ENCODE measurements around the gene MFN1.
A peak's percentile ranks its signal among the peaks of the same experiment; 100 is the strongest.

The MFN1 gene

GRCh38 chr3:179355996-179356395 is 8.5 kb downstream of the MFN1 start:
- Histone ChIP-seq H3K4me1 (ENCODE audit: control insufficient read depth, insufficient read depth, low read length) (peaks cover 11% of the 10 kb centered on the region), H3K36me3 (ENCODE audit: control insufficient read depth, insufficient read depth, low read length, severe bottlenecking) (peaks cover 76% of the 10 kb centered on the region), H3K27me3 (replicated peaks; ENCODE audit: control insufficient read depth, insufficient read depth, low read length) (no peaks in the 10 kb centered on the region), H3K9ac (ENCODE audit: low read length) (no peak overlapping the region), H3K4me3 (ENCODE audit: low read length) (no peak overlapping the region), H3K9me3 (ENCODE audit: control insufficient read depth, low read length) (no peaks in the 10 kb centered on the region)
- no peak for DNase-seq (ENCODE audit: low read depth)

- Histone ChIP-seq H3K9ac (ENCODE audit: low read length) (no peak overlapping the region), H3K9me3 (ENCODE audit: control insufficient read depth, low read length) (no peaks in the 10 kb centered on the region), H3K36me3 (ENCODE audit: control insufficient read depth, insufficient read depth, low read length, severe bottlenecking) (peaks cover 84% of the 10 kb centered on the region), H3K27me3 (replicated peaks; ENCODE audit: control insufficient read depth, insufficient read depth, low read length) (no peaks in the 10 kb centered on the region), H3K4me1 (ENCODE audit: control insufficient read depth, insufficient read depth, low read length) (no peaks in the 10 kb centered on the region), H3K4me3 (ENCODE audit: low read length) (no peak overlapping the region)
- DNase-seq (ENCODE audit: low read depth), result no peak
Observed at GRCh38 chr3:179363332-179363731, 15.8 kb downstream of the MFN1 start.

- no peaks in the 10 kb centered on the region for H3K4me1 ChIP-seq (ENCODE audit: control insufficient read depth, insufficient read depth, low read length)
- no peaks in the 10 kb centered on the region for H3K9me3 ChIP-seq (ENCODE audit: control insufficient read depth, low read length)
- H3K27me3 ChIP-seq (replicated peaks; ENCODE audit: control insufficient read depth, insufficient read depth, low read length), result no peaks in the 10 kb centered on the region
- H3K36me3 ChIP-seq (ENCODE audit: control insufficient read depth, insufficient read depth, low read length, severe bottlenecking), result peaks cover 69% of the 10 kb centered on the region
- no peak overlapping the region for H3K4me3 ChIP-seq (ENCODE audit: low read length)
- H3K9ac ChIP-seq (ENCODE audit: low read length), result no peak overlapping the region
- no peak for DNase-seq (ENCODE audit: low read depth)
Observed at GRCh38 chr3:179369621-179370020, 22.1 kb downstream of the MFN1 start.

- no peaks in the 10 kb centered on the region for H3K9me3 ChIP-seq (ENCODE audit: control insufficient read depth, low read length)
- no peaks in the 10 kb centered on the region for H3K27me3 ChIP-seq (replicated peaks; ENCODE audit: control insufficient read depth, insufficient read depth, low read length)
- no peak overlapping the region for H3K9ac ChIP-seq (ENCODE audit: low read length)
- no peak overlapping the region for H3K4me3 ChIP-seq (ENCODE audit: low read length)
- H3K4me1 ChIP-seq (ENCODE audit: control insufficient read depth, insufficient read depth, low read length), result no peaks in the 10 kb centered on the region
- H3K36me3 ChIP-seq (ENCODE audit: control insufficient read depth, insufficient read depth, low read length, severe bottlenecking), result peaks cover 70% of the 10 kb centered on the region
- no peak for DNase-seq (ENCODE audit: low read depth)
Observed at GRCh38 chr3:179373938-179374337, 26.4 kb downstream of the MFN1 start.

GRCh38 chr3:179375091-179375999 is 27.8 kb downstream of the MFN1 start:
- no peaks in the 10 kb centered on the region for H3K27me3 ChIP-seq (replicated peaks; ENCODE audit: control insufficient read depth, insufficient read depth, low read length)
- DNase-seq (ENCODE audit: low read depth), result no peak
- H3K4me3 ChIP-seq (ENCODE audit: low read length), result no peak overlapping the region
- H3K36me3 ChIP-seq (ENCODE audit: control insufficient read depth, insufficient read depth, low read length, severe bottlenecking), result peaks cover 71% of the 10 kb centered on the region
- no peaks in the 10 kb centered on the region for H3K9me3 ChIP-seq (ENCODE audit: control insufficient read depth, low read length)
- no peaks in the 10 kb centered on the region for H3K4me1 ChIP-seq (ENCODE audit: control insufficient read depth, insufficient read depth, low read length)
- H3K9ac ChIP-seq (ENCODE audit: low read length), result no peak overlapping the region

- H3K4me3 ChIP-seq (ENCODE audit: low read length), result no peak overlapping the region
- peaks cover 70% of the 10 kb centered on the region for H3K36me3 ChIP-seq (ENCODE audit: control insufficient read depth, insufficient read depth, low read length, severe bottlenecking)
- no peak overlapping the region for H3K9ac ChIP-seq (ENCODE audit: low read length)
- no peaks in the 10 kb centered on the region for H3K4me1 ChIP-seq (ENCODE audit: control insufficient read depth, insufficient read depth, low read length)
- DNase-seq (ENCODE audit: low read depth), result no peak
- no peaks in the 10 kb centered on the region for H3K9me3 ChIP-seq (ENCODE audit: control insufficient read depth, low read length)
- no peaks in the 10 kb centered on the region for H3K27me3 ChIP-seq (replicated peaks; ENCODE audit: control insufficient read depth, insufficient read depth, low read length)
Observed at GRCh38 chr3:179376474-179376873, 29.0 kb downstream of the MFN1 start.

GRCh38 chr3:179391906-179392305 is 44.4 kb downstream of the MFN1 start:
- Histone ChIP-seq H3K9me3 (ENCODE audit: control insufficient read depth, low read length) (no peaks in the 10 kb centered on the region), H3K4me3 (ENCODE audit: low read length) (no peak overlapping the region), H3K36me3 (ENCODE audit: control insufficient read depth, insufficient read depth, low read length, severe bottlenecking) (peaks cover 75% of the 10 kb centered on the region), H3K4me1 (ENCODE audit: control insufficient read depth, insufficient read depth, low read length) (no peaks in the 10 kb centered on the region), H3K27me3 (replicated peaks; ENCODE audit: control insufficient read depth, insufficient read depth, low read length) (no peaks in the 10 kb centered on the region), H3K9ac (ENCODE audit: low read length) (no peak overlapping the region)
- no peak for DNase-seq (ENCODE audit: low read depth)

GRCh38 chr3:179398574-179399231 is 51.2 kb downstream of the MFN1 start:
- H3K4me3 ChIP-seq (ENCODE audit: low read length), result no peak overlapping the region
- H3K4me1 ChIP-seq (ENCODE audit: control insufficient read depth, insufficient read depth, low read length), result peaks cover 4% of the 10 kb centered on the region
- no peaks in the 10 kb centered on the region for H3K9me3 ChIP-seq (ENCODE audit: control insufficient read depth, low read length)
- peaks cover 71% of the 10 kb centered on the region for H3K36me3 ChIP-seq (ENCODE audit: control insufficient read depth, insufficient read depth, low read length, severe bottlenecking)
- no peaks in the 10 kb centered on the region for H3K27me3 ChIP-seq (replicated peaks; ENCODE audit: control insufficient read depth, insufficient read depth, low read length)
- no peak overlapping the region for H3K9ac ChIP-seq (ENCODE audit: low read length)
- peak; percentile 56 for DNase-seq (ENCODE audit: low read depth)

- Histone ChIP-seq H3K4me3 (ENCODE audit: low read length) (no peak overlapping the region), H3K36me3 (ENCODE audit: control insufficient read depth, insufficient read depth, low read length, severe bottlenecking) (peaks cover 71% of the 10 kb centered on the region), H3K9ac (ENCODE audit: low read length) (no peak overlapping the region), H3K9me3 (ENCODE audit: control insufficient read depth, low read length) (no peaks in the 10 kb centered on the region), H3K4me1 (ENCODE audit: control insufficient read depth, insufficient read depth, low read length) (peaks cover 4% of the 10 kb centered on the region), H3K27me3 (replicated peaks; ENCODE audit: control insufficient read depth, insufficient read depth, low read length) (no peaks in the 10 kb centered on the region)
- no peak for DNase-seq (ENCODE audit: low read depth)
Observed at GRCh38 chr3:179401561-179401960, 54.1 kb downstream of the MFN1 start.

GRCh38 chr3:179402963-179403362 is 55.5 kb downstream of the MFN1 start:
- peaks cover 71% of the 10 kb centered on the region for H3K36me3 ChIP-seq (ENCODE audit: control insufficient read depth, insufficient read depth, low read length, severe bottlenecking)
- H3K9me3 ChIP-seq (ENCODE audit: control insufficient read depth, low read length), result no peaks in the 10 kb centered on the region
- no peak for DNase-seq (ENCODE audit: low read depth)
- no peak overlapping the region for H3K4me3 ChIP-seq (ENCODE audit: low read length)
- H3K9ac ChIP-seq (ENCODE audit: low read length), result no peak overlapping the region
- H3K27me3 ChIP-seq (replicated peaks; ENCODE audit: control insufficient read depth, insufficient read depth, low read length), result no peaks in the 10 kb centered on the region
- peaks cover 4% of the 10 kb centered on the region for H3K4me1 ChIP-seq (ENCODE audit: control insufficient read depth, insufficient read depth, low read length)

- DNase-seq (ENCODE audit: low read depth), result no peak
- H3K36me3 ChIP-seq (ENCODE audit: control insufficient read depth, insufficient read depth, low read length, severe bottlenecking), result peaks cover 63% of the 10 kb centered on the region
- H3K4me1 ChIP-seq (ENCODE audit: control insufficient read depth, insufficient read depth, low read length), result no peaks in the 10 kb centered on the region
- H3K9ac ChIP-seq (ENCODE audit: low read length), result no peak overlapping the region
- H3K27me3 ChIP-seq (replicated peaks; ENCODE audit: control insufficient read depth, insufficient read depth, low read length), result no peaks in the 10 kb centered on the region
- no peaks in the 10 kb centered on the region for H3K9me3 ChIP-seq (ENCODE audit: control insufficient read depth, low read length)
- no peak overlapping the region for H3K4me3 ChIP-seq (ENCODE audit: low read length)
Observed at GRCh38 chr3:179404307-179404706, 56.8 kb downstream of the MFN1 start.

Data from adipocyte (in vitro differentiated cells).